K562 (cell line): ENCODE data around the gene NUAK1. TPM values are rescaled to one million over a fixed set of nuclear protein-coding genes. Genes with fewer than 3 reads are reported as not detected.

Experiments used
- ATAC-seq: fragments of 200-7000 bp; cut with Tn5 transposase; 3 replicates; pipeline ENCODE4 v1.9.1; 2020; ENCODE audit warnings: moderate library complexity
- BruUV-seq: library from RNA; stranded (reverse); fragments of 400-500 nt; replicated peaks from 2 replicates; lab custom pipeline; 2021; lab: Mats Ljungman, UMichigan
- CTCF ChIA-PET: fragments of 300-600 bp; formaldehyde crosslinking; extraction: SDS; loops from one replicate; lab custom pipeline; 2021; ENCODE audit warnings: low intra/inter-chr PET ratio; lab: Yijun Ruan, JAX
- POLR2A ChIA-PET: fragments of 300-600, 350-650 bp; sonication (Branson Sonifier 250); formaldehyde crosslinking; extraction: SDS; loops from one replicate; lab custom pipeline; 2021; ENCODE audit warnings: antibody characterized with exemption, inconsistent platforms; lab: Yijun Ruan, JAX
- DNase-seq, 4 experiments: peaks; one replicate each; pipeline versions ENCODE4 v3.0.0 to v3.0.0-alpha.2; 2011 to 2018; ENCODE audit warnings: low spot score in 3 of 4, mixed read lengths in 3 of 4; ENCODE audit errors: extremely low read depth in 1 of 4
- FAIRE-seq: peaks from 2 replicates; lab custom pipeline; 2011; peaks lifted over from hg19 to GRCh38; lab: Jason Lieb, UNC
- H2AFZ ChIP-seq: 2 replicates; pipeline ENCODE4 v1.6.0; 2011; ENCODE audit warnings: low read depth, low read length, control low read depth, inconsistent platforms
- H3K27ac ChIP-seq: fragments of 200-600 bp; 3 replicates; pipeline ENCODE4 v1.8.0; 2011; ENCODE audit warnings: low read depth, mild to moderate bottlenecking, control low read depth, inconsistent platforms, low read length, moderate library complexity, mixed read lengths; ENCODE audit errors: extremely low read depth
- H3K27me3 ChIP-seq, 2 experiments: fragments of 300-600 bp in 1 of 2; 2 replicates in 1 of 2; 3 replicates in 1 of 2; pipeline versions ENCODE4 v1.6.0 to v1.8.0; 2011; ENCODE audit warnings: inconsistent platforms in 2 of 2, low read length in 2 of 2, mild to moderate bottlenecking in 1 of 2, mixed read lengths in 1 of 2, moderate library complexity in 1 of 2; ENCODE audit not compliant: control insufficient read depth in 2 of 2, insufficient read depth in 2 of 2
- H3K36me3 ChIP-seq: fragments of 300-600 bp; 3 replicates; pipeline ENCODE4 v1.8.0; 2011; ENCODE audit warnings: mild to moderate bottlenecking, low read length, inconsistent platforms; ENCODE audit not compliant: control insufficient read depth, insufficient read depth
- H3K4me1 ChIP-seq, 2 experiments: fragments of 200-600 bp in 1 of 2; replicated peaks in 1 of 2; 2 replicates in 1 of 2; 3 replicates in 1 of 2; pipeline versions ENCODE4 v1.5.1 to v1.8.0; 2011; ENCODE audit warnings: inconsistent platforms in 2 of 2, low read length in 2 of 2, mild to moderate bottlenecking in 1 of 2, mixed read lengths in 1 of 2, moderate library complexity in 1 of 2; ENCODE audit not compliant: control insufficient read depth in 2 of 2, insufficient read depth in 2 of 2
- H3K4me2 ChIP-seq: 2 replicates; pipeline ENCODE4 v1.6.1; 2011; ENCODE audit warnings: low read length, control low read depth, inconsistent platforms, mixed read lengths; ENCODE audit not compliant: insufficient read depth
- H3K4me3 ChIP-seq: fragments of 200-600 bp; sonication (generic), shearing (Covaris generic); 2 replicates; pipeline ENCODE4 v1.5.1; 2016; ENCODE audit warnings: control low read depth, inconsistent platforms
- H3K79me2 ChIP-seq: fragments of 200-600 bp; 3 replicates; pipeline ENCODE4 v1.8.0; 2011; ENCODE audit warnings: low read length, inconsistent platforms; ENCODE audit not compliant: control insufficient read depth, insufficient read depth
- H3K9ac ChIP-seq, 2 experiments: 2 replicates each; pipeline versions ENCODE4 v1.6.0 to v1.6.1; 2011; ENCODE audit warnings: low read depth in 2 of 2, low read length in 2 of 2, control low read depth in 1 of 2, inconsistent platforms in 1 of 2, mild to moderate bottlenecking in 1 of 2, mixed read lengths in 1 of 2; ENCODE audit not compliant: insufficient read depth in 1 of 2
- H3K9me1 ChIP-seq: one replicate; pipeline ENCODE4 v1.6.0; 2011; ENCODE audit warnings: inconsistent platforms, mild to moderate bottlenecking, low read length, moderate library complexity; ENCODE audit not compliant: control insufficient read depth, insufficient read depth
- H3K9me3 ChIP-seq: replicated peaks from 2 replicates; pipeline ENCODE4 v1.5.1; 2011; ENCODE audit warnings: low read depth, low read length, inconsistent platforms; ENCODE audit not compliant: control insufficient read depth, insufficient read depth
- H4K20me1 ChIP-seq: replicated peaks from 2 replicates; pipeline ENCODE4 v1.6.1; 2011; ENCODE audit warnings: low read length, inconsistent platforms, mixed read lengths; ENCODE audit not compliant: control insufficient read depth, insufficient read depth
- ETV1 ChIP-seq: fragments of 450-650 bp; conservative IDR thresholded peaks from 2 replicates; pipeline ENCODE4 v1.6.1; 2016; ENCODE audit warnings: missing genetic modification characterization, control low read depth, low read depth, missing compliant biosample characterization
- HIVEP1 ChIP-seq: fragments of 250-450 bp; sonication (Bioruptor Pico); IDR thresholded peaks from 2 replicates; pipeline ENCODE4 v1.4.0; 2020; ENCODE audit warnings: mild to moderate bottlenecking
- NR2C1 ChIP-seq, 2 experiments: fragments of 450-650 bp; IDR thresholded peaks; 2 replicates each; pipeline ENCODE4 v1.6.1; 2017; ENCODE audit warnings: mild to moderate bottlenecking in 2 of 2, antibody characterized with exemption in 1 of 2, inconsistent platforms in 1 of 2, missing compliant biosample characterization in 1 of 2, missing genetic modification characterization in 1 of 2
- NR4A1 ChIP-seq, 2 experiments: fragments of 250-450 bp in 1 of 2; fragments of 450-650 bp in 1 of 2; sonication (Bioruptor Pico) in 1 of 2; IDR thresholded peaks; 2 replicates each; pipeline versions ENCODE4 v1.4.0 to v1.6.1; 2016 to 2020; ENCODE audit warnings: mild to moderate bottlenecking in 2 of 2, missing compliant biosample characterization in 1 of 2, missing genetic modification characterization in 1 of 2, moderate library complexity in 1 of 2
- PHB ChIP-seq: fragments of 250-450 bp; sonication (Bioruptor Pico); IDR thresholded peaks from 2 replicates; pipeline ENCODE4 v1.5.0; 2021
- TCF3 ChIP-seq: sonication (generic); formaldehyde crosslinking; IDR thresholded peaks from 2 replicates; pipeline ENCODE4 v1.4.0; 2020; ENCODE audit warnings: mild to moderate bottlenecking, missing genetic modification reagents
- THRAP3 ChIP-seq: fragments of 450-650 bp; IDR thresholded peaks from 2 replicates; pipeline ENCODE4 v1.6.1; 2016; ENCODE audit warnings: mild to moderate bottlenecking, inconsistent platforms, borderline replicate concordance
- ZC3H8 ChIP-seq: fragments of 450-650 bp; IDR thresholded peaks from 2 replicates; pipeline ENCODE4 v1.6.1; 2017
- ZFP1 ChIP-seq: fragments of 450-650 bp; formaldehyde crosslinking; IDR thresholded peaks from 2 replicates; pipeline ENCODE4 v1.4.0; 2020; ENCODE audit warnings: mild to moderate bottlenecking, mixed read lengths
- ZNF239 ChIP-seq: fragments of 250-450 bp; sonication (Bioruptor Pico); IDR thresholded peaks from 2 replicates; pipeline ENCODE4 v1.4.0; 2020; ENCODE audit warnings: mild to moderate bottlenecking
- whole genome bisulfite sequencing: fragments of 100-300 bp; shearing (Covaris generic); methylation state at CpG from one replicate; pipeline ENCODE4 v1.1.6; 2016; ENCODE audit warnings: low coverage, mixed read lengths; ENCODE audit not compliant: insufficient coverage; ENCODE audit errors: missing lambda C conversion rate; 5-methylcytosine and 5-hydroxymethylcytosine counted together
- in situ Hi-C: fragments of 300-500 bp; cut with MboI; formaldehyde crosslinking; loops from 4 replicates; pipeline ENCODE4 v1.15.0; 2018; ENCODE audit warnings: inconsistent platforms, mixed read lengths
- intact Hi-C: fragments of 100-400 bp; cut with micrococcal nuclease; formaldehyde crosslinking; loops from 2 replicates; pipeline ENCODE4 v1.14.2; 2022
- polyA plus RNA-seq, 8 experiments: library from polyadenylated mRNA; depleted of rRNA in 4 of 8; stranded (reverse) in 5 of 8; unstranded in 3 of 8; fragments of >200 nt; fragmentation: Nextera tagmentation in 2 of 8; fragmentation: Illumina TruSeq in 1 of 8; extraction: Ambion mirVana in 2 of 8; extraction: Trizol in 1 of 8; gene quantifications; 2 replicates each; pipeline versions ENCODE4 v1.2.1 to v1.2.3, GENCODE V29; 2011 to 2014; ENCODE audit warnings: inconsistent platforms in 1 of 8, missing spikeins in 1 of 8
- total RNA-seq, 7 experiments: library from RNA; depleted of rRNA in 6 of 7; stranded (reverse); fragments of >200 nt in 6 of 7; fragmentation: Illumina TruSeq in 2 of 7; extraction: Trizol in 2 of 7; gene quantifications; 2 replicates each; pipeline versions ENCODE4 v1.2.1 to v1.2.3, GENCODE V29; 2011 to 2021; ENCODE audit warnings: low replicate concordance in 1 of 7
- TF ChIP-seq, protein P1 (sequence below): fragments of 450-650 bp; conservative IDR thresholded peaks from 2 replicates; pipeline ENCODE4 v1.6.1; 2016; ENCODE audit warnings: missing genetic modification characterization, low read depth, mild to moderate bottlenecking, control low read depth, missing compliant biosample characterization
- TF ChIP-seq, protein P2 (sequence below): sonication (generic); formaldehyde crosslinking; IDR thresholded peaks from 2 replicates; pipeline ENCODE4 v1.5.0; 2020; ENCODE audit warnings: missing genetic modification reagents
- TF ChIP-seq, protein P3 (sequence below): fragments of 450-650 bp; formaldehyde crosslinking; IDR thresholded peaks from 2 replicates; pipeline ENCODE4 v1.4.0; 2022; ENCODE audit warnings: mild to moderate bottlenecking, moderate library complexity
- TF ChIP-seq, protein P4 (sequence below), 2 experiments: fragments of 450-650 bp in 1 of 2; IDR thresholded peaks; 2 replicates each; pipeline ENCODE4 v1.6.1; 2011 to 2017; ENCODE audit warnings: low read depth in 2 of 2, antibody characterized with exemption in 1 of 2, borderline replicate concordance in 1 of 2, low read length in 1 of 2, mild to moderate bottlenecking in 1 of 2, mixed read lengths in 1 of 2; ENCODE audit not compliant: control insufficient read depth in 1 of 2
- TF ChIP-seq, protein P5 (sequence below): sonication (generic); formaldehyde crosslinking; IDR thresholded peaks from 2 replicates; pipeline ENCODE4 v1.8.0; 2022; ENCODE audit warnings: mild to moderate bottlenecking, missing genetic modification reagents

NUAK1 gene
- total and polyA plus RNA-seq, 9 of the 15 experiments (the other 6 are each of a cell fraction or from before 2014, with no cell fraction given), result 0.02 TPM; not detected in 8

DNA sequence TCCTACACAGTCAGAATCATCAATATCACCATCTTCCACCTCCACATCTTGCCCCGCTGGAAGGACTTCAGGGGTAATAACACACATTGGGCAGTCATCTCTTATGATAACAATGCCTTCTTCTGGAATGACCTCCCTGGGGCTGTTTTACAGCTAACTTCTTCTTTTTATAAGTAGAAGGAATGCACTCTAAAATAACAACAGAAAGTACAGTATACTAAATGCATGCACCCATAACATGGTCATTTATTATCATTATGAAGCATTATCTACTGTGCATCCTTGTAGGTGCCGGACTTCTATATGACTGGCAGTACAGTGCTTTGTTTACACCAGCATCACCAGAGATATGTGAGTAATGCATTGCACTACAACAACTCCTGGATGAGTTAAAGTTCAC lies 19.0 kb upstream of the NUAK1 start:
- intact Hi-C loops, result no loop called here
- H3K4me3 ChIP-seq, result no peak overlapping the region
- TF ChIP-seq ZC3H8, result no peak
- TF ChIP-seq ZNF239, result no peak
- TF ChIP-seq, protein P1, sequence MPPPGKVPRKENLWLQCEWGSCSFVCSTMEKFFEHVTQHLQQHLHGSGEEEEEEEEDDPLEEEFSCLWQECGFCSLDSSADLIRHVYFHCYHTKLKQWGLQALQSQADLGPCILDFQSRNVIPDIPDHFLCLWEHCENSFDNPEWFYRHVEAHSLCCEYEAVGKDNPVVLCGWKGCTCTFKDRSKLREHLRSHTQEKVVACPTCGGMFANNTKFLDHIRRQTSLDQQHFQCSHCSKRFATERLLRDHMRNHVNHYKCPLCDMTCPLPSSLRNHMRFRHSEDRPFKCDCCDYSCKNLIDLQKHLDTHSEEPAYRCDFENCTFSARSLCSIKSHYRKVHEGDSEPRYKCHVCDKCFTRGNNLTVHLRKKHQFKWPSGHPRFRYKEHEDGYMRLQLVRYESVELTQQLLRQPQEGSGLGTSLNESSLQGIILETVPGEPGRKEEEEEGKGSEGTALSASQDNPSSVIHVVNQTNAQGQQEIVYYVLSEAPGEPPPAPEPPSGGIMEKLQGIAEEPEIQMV (tag), result no peak
- TF ChIP-seq, protein P2, sequence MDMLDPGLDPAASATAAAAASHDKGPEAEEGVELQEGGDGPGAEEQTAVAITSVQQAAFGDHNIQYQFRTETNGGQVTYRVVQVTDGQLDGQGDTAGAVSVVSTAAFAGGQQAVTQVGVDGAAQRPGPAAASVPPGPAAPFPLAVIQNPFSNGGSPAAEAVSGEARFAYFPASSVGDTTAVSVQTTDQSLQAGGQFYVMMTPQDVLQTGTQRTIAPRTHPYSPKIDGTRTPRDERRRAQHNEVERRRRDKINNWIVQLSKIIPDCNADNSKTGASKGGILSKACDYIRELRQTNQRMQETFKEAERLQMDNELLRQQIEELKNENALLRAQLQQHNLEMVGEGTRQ, result no peak
- TF ChIP-seq, protein P3, sequence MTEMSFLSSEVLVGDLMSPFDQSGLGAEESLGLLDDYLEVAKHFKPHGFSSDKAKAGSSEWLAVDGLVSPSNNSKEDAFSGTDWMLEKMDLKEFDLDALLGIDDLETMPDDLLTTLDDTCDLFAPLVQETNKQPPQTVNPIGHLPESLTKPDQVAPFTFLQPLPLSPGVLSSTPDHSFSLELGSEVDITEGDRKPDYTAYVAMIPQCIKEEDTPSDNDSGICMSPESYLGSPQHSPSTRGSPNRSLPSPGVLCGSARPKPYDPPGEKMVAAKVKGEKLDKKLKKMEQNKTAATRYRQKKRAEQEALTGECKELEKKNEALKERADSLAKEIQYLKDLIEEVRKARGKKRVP (CRISPR knock-in tag), result no peak
- TF ChIP-seq, protein P4, sequence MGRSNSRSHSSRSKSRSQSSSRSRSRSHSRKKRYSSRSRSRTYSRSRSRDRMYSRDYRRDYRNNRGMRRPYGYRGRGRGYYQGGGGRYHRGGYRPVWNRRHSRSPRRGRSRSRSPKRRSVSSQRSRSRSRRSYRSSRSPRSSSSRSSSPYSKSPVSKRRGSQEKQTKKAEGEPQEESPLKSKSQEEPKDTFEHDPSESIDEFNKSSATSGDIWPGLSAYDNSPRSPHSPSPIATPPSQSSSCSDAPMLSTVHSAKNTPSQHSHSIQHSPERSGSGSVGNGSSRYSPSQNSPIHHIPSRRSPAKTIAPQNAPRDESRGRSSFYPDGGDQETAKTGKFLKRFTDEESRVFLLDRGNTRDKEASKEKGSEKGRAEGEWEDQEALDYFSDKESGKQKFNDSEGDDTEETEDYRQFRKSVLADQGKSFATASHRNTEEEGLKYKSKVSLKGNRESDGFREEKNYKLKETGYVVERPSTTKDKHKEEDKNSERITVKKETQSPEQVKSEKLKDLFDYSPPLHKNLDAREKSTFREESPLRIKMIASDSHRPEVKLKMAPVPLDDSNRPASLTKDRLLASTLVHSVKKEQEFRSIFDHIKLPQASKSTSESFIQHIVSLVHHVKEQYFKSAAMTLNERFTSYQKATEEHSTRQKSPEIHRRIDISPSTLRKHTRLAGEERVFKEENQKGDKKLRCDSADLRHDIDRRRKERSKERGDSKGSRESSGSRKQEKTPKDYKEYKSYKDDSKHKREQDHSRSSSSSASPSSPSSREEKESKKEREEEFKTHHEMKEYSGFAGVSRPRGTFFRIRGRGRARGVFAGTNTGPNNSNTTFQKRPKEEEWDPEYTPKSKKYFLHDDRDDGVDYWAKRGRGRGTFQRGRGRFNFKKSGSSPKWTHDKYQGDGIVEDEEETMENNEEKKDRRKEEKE (IDR thresholded peaks at IDR 0.05; ENCODE audit: borderline replicate concordance in 1 of 2, control insufficient read depth in 1 of 2, low read depth in 2 of 2, low read length in 1 of 2), result no peak
- TF ChIP-seq THRAP3, result no peak
- no peak for TF ChIP-seq ZFP1 (CRISPR knock-in tag)
- no peak for TF ChIP-seq NR2C1 (IDR thresholded peaks at IDR 0.05)
- no peak for TF ChIP-seq NR2C1 (tag; IDR thresholded peaks at IDR 0.05)
- TF ChIP-seq HIVEP1 (CRISPR knock-in tag), result no peak
- no peak for TF ChIP-seq NR4A1 (CRISPR knock-in tag; IDR thresholded peaks at IDR 0.05)
- no peak for TF ChIP-seq NR4A1 (tag; IDR thresholded peaks at IDR 0.05)
- TF ChIP-seq PHB (CRISPR knock-in tag), result no peak
- TF ChIP-seq, protein P5, sequence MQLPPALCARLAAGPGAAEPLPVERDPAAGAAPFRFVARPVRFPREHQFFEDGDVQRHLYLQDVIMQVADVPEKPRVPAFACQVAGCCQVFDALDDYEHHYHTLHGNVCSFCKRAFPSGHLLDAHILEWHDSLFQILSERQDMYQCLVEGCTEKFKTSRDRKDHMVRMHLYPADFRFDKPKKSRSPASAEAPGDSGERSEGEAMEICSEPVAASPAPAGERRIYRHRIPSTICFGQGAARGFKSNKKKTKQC (CRISPR knock-in tag), result no peak
- TF ChIP-seq TCF3 (CRISPR knock-in tag), result no peak
- TF ChIP-seq ETV1 (tag), result no peak
- H3K4me2 ChIP-seq, result no peak overlapping the region
- H2AFZ ChIP-seq, result no peak overlapping the region
- CTCF ChIA-PET, result no interaction called here
- no peaks in the 10 kb centered on the region for H3K36me3 ChIP-seq
- no peak for DNase-seq
- in situ Hi-C loops, result loop anchor here (10.0 kb wide), 1 partner anchor 453 kb away; no protein-coding TSS in a partner anchor
- no peak for FAIRE-seq
- H3K27me3 ChIP-seq, result no peaks in the 10 kb centered on the region; a peak in 2 of 5 replicates
- no peak overlapping the region for H3K9ac ChIP-seq
- H3K4me1 ChIP-seq, result no peaks in the 10 kb centered on the region
- H3K9me3 ChIP-seq, result no peaks in the 10 kb centered on the region
- no peak for ATAC-seq
- POLR2A ChIA-PET, result no interaction called here
- no peaks in the 10 kb centered on the region for H3K79me2 ChIP-seq
- BruUV-seq, result no TSS peak
- H4K20me1 ChIP-seq, result no peaks in the 10 kb centered on the region
- no peaks in the 10 kb centered on the region for H3K9me1 ChIP-seq
- 13% methylated on average over 2 of the region's 2 CpGs for WGBS
- no peak overlapping the region for H3K27ac ChIP-seq
